Trophoblast cell (in vitro differentiated cells and primary cell): Measurements from ENCODE around the gene CERK.

Experiments
- DNase-seq, 2 donors: peaks; one replicate each; pipeline ENCODE4 v3.0.0-alpha.2; 2016
- H2AFZ ChIP-seq: 2 replicates; pipeline ENCODE4 v1.6.1; 2013; ENCODE audit warnings: low read length, moderate library complexity, mild to moderate bottlenecking; ENCODE audit not compliant: insufficient read depth, poor library complexity
- H2AK5ac ChIP-seq: 2 replicates; pipeline ENCODE4 v1.6.1; 2013; ENCODE audit warnings: mild to moderate bottlenecking, low read length
- H2BK120ac ChIP-seq: 2 replicates; pipeline ENCODE4 v1.6.1; 2013; ENCODE audit warnings: low read length, mild to moderate bottlenecking, moderate library complexity; ENCODE audit not compliant: insufficient read depth, poor library complexity
- H2BK12ac ChIP-seq: 2 replicates; pipeline ENCODE4 v1.6.1; 2013; ENCODE audit warnings: mild to moderate bottlenecking, low read length, moderate library complexity
- H2BK5ac ChIP-seq: 2 replicates; pipeline ENCODE4 v1.6.1; 2013; ENCODE audit warnings: low read length, low read depth, moderate library complexity, mild to moderate bottlenecking; ENCODE audit not compliant: poor library complexity
- H3K14ac ChIP-seq: 2 replicates; pipeline ENCODE4 v1.6.1; 2013; ENCODE audit warnings: mild to moderate bottlenecking, low read length
- H3K18ac ChIP-seq: 2 replicates; pipeline ENCODE4 v1.6.1; 2013; ENCODE audit warnings: mild to moderate bottlenecking, low read length
- H3K23ac ChIP-seq: 2 replicates; pipeline ENCODE4 v1.6.1; 2013; ENCODE audit warnings: low read length
- H3K27ac ChIP-seq: 2 replicates; pipeline ENCODE4 v1.5.1; 2013; ENCODE audit warnings: low read depth, mild to moderate bottlenecking, inconsistent platforms, low read length, moderate library complexity
- H3K27me3 ChIP-seq: 2 replicates; pipeline ENCODE4 v1.6.1; 2013; ENCODE audit warnings: inconsistent platforms, mild to moderate bottlenecking, low read length, moderate library complexity; ENCODE audit not compliant: insufficient read depth
- H3K36me3 ChIP-seq, 2 experiments: 1 replicate in 1 of 2; 2 replicates in 1 of 2; pipeline ENCODE4 v1.6.1; 2013; ENCODE audit warnings: low read length in 2 of 2, mild to moderate bottlenecking in 2 of 2, moderate library complexity in 1 of 2; ENCODE audit not compliant: insufficient read depth in 2 of 2, control insufficient read depth in 1 of 2
- H3K4ac ChIP-seq: 2 replicates; pipeline ENCODE4 v1.6.1; 2013; ENCODE audit warnings: low read depth, mild to moderate bottlenecking, low read length, moderate library complexity
- H3K4me1 ChIP-seq, 2 experiments: 1 replicate in 1 of 2; 2 replicates in 1 of 2; pipeline ENCODE4 v1.6.1; 2013; ENCODE audit warnings: low read length in 2 of 2, mild to moderate bottlenecking in 2 of 2, moderate library complexity in 1 of 2; ENCODE audit not compliant: insufficient read depth in 2 of 2, control insufficient read depth in 1 of 2
- H3K4me2 ChIP-seq: 2 replicates; pipeline ENCODE4 v1.6.1; 2013; ENCODE audit warnings: inconsistent platforms, mild to moderate bottlenecking, low read length, moderate library complexity
- H3K4me3 ChIP-seq: 2 replicates; pipeline ENCODE4 v1.5.1; 2013; ENCODE audit warnings: mild to moderate bottlenecking, low read depth, low read length, inconsistent platforms
- H3K79me1 ChIP-seq: one replicate; pipeline ENCODE4 v1.6.1; 2013; ENCODE audit warnings: low read length
- H3K79me2 ChIP-seq: 2 replicates; pipeline ENCODE4 v1.6.1; 2013; ENCODE audit warnings: low read length, mild to moderate bottlenecking; ENCODE audit not compliant: control insufficient read depth, insufficient read depth, poor library complexity
- H3K9ac ChIP-seq: 2 replicates; pipeline ENCODE4 v1.6.1; 2013; ENCODE audit warnings: mild to moderate bottlenecking, low read length
- H3K9me3 ChIP-seq: 2 replicates; pipeline ENCODE4 v1.6.1; 2013; ENCODE audit warnings: low read depth, mild to moderate bottlenecking, control low read depth, inconsistent platforms, low read length; ENCODE audit not compliant: insufficient read depth
- H4K12ac ChIP-seq: 2 replicates; pipeline ENCODE4 v1.6.1; 2013; ENCODE audit warnings: low read depth, mild to moderate bottlenecking, low read length, moderate library complexity
- H4K8ac ChIP-seq: 2 replicates; pipeline ENCODE4 v1.6.1; 2013; ENCODE audit warnings: low read depth, mild to moderate bottlenecking, low read length, moderate library complexity
- H4K91ac ChIP-seq: one replicate; pipeline ENCODE4 v1.6.1; 2013; ENCODE audit warnings: low read depth, mild to moderate bottlenecking, low read length, moderate library complexity
- WGBS: extraction: QIAGEN DNeasy Blood & Tissue Kit; methylation state at CpG from one replicate; pipeline ENCODE4 v1.1.7; 2013; ENCODE audit warnings: missing lambda C conversion rate; ENCODE audit not compliant: insufficient read length, insufficient coverage; ENCODE audit errors: extremely low coverage; 5-methylcytosine and 5-hydroxymethylcytosine counted together

Gene CERK

GRCh38 chr22:46693634-46694415, 44.2 kb downstream of the CERK start:
- Histone ChIP-seq H3K4me2 (no peak overlapping the region), H3K79me2 (no peaks in the 10 kb centered on the region), H3K79me1 (no peaks in the 10 kb centered on the region), H4K12ac (no peak overlapping the region), H3K27ac (no peak overlapping the region), H2BK120ac (no peak overlapping the region), H2BK5ac (no peak overlapping the region), H3K14ac (no peak overlapping the region), H4K91ac (no peak overlapping the region), H2BK12ac (no peak overlapping the region), H2AK5ac (no peak overlapping the region), H3K23ac (no peak overlapping the region), H3K27me3 (no peaks in the 10 kb centered on the region), H3K4me1 (no peaks in the 10 kb centered on the region), H3K4ac (no peak overlapping the region), H2AFZ (no peak overlapping the region), H4K8ac (no peak overlapping the region), H3K36me3 (peaks cover 60 to 64% of the 10 kb centered on the region in 2 experiments), H3K4me3 (no peak overlapping the region), H3K18ac (no peak overlapping the region), H3K9ac (no peak overlapping the region), H3K9me3 (no peaks in the 10 kb centered on the region)
- WGBS = no CpG with 5 or more reads among the region's 17 CpGs
- DNase-seq = no peak

GRCh38 chr22:46691571-46691970, 46.5 kb downstream of the CERK start:
- no peak overlapping the region for H3K4me2 ChIP-seq
- WGBS = no CpG with 5 or more reads among the region's 17 CpGs

GRCh38 chr22:46690146-46690545, 47.9 kb downstream of the CERK start:
- Histone ChIP-seq H3K18ac (no peak overlapping the region), H4K8ac (no peak overlapping the region), H2AK5ac (no peak overlapping the region), H3K9ac (no peak overlapping the region), H3K4me2 (no peak overlapping the region), H2AFZ (no peak overlapping the region), H4K91ac (no peak overlapping the region), H3K27me3 (no peaks in the 10 kb centered on the region), H3K4me3 (no peak overlapping the region), H3K79me1 (no peaks in the 10 kb centered on the region), H3K4me1 (no peaks in the 10 kb centered on the region), H3K14ac (no peak overlapping the region), H2BK5ac (no peak overlapping the region), H3K27ac (no peak overlapping the region), H2BK12ac (no peak overlapping the region), H3K4ac (no peak overlapping the region), H3K79me2 (no peaks in the 10 kb centered on the region), H4K12ac (no peak overlapping the region), H2BK120ac (no peak overlapping the region), H3K36me3 (peaks cover 57 to 65% of the 10 kb centered on the region in 2 experiments), H3K23ac (no peak overlapping the region), H3K9me3 (no peaks in the 10 kb centered on the region)
- DNase-seq = no peak
- WGBS = no CpG with 5 or more reads among the region's 20 CpGs

More at GRCh38 chr22:46691571-46691970, 46.5 kb downstream of the CERK start:
- Histone ChIP-seq H3K79me1 (no peaks in the 10 kb centered on the region), H3K27me3 (no peaks in the 10 kb centered on the region), H3K9ac (no peak overlapping the region), H2BK5ac (no peak overlapping the region), H3K36me3 (peaks cover 62 to 70% of the 10 kb centered on the region in 2 experiments), H3K27ac (no peak overlapping the region), H2AFZ (no peak overlapping the region), H3K4ac (no peak overlapping the region), H3K23ac (no peak overlapping the region), H2AK5ac (no peak overlapping the region), H3K9me3 (no peaks in the 10 kb centered on the region), H3K4me1 (no peaks in the 10 kb centered on the region), H2BK12ac (no peak overlapping the region), H2BK120ac (no peak overlapping the region), H4K91ac (no peak overlapping the region), H3K14ac (no peak overlapping the region), H4K12ac (no peak overlapping the region), H3K4me3 (no peak overlapping the region), H4K8ac (no peak overlapping the region), H3K79me2 (no peaks in the 10 kb centered on the region), H3K18ac (no peak overlapping the region)
- no peak for DNase-seq

GRCh38 chr22:46688949-46689348, 49.1 kb downstream of the CERK start:
- Histone ChIP-seq H3K4ac (no peak overlapping the region), H4K12ac (no peak overlapping the region), H3K9me3 (peaks cover 2% of the 10 kb centered on the region), H3K18ac (no peak overlapping the region), H3K79me2 (no peaks in the 10 kb centered on the region), H2AK5ac (no peak overlapping the region), H3K27ac (no peak overlapping the region), H3K4me2 (no peak overlapping the region), H2BK12ac (no peak overlapping the region), H3K9ac (no peak overlapping the region), H3K14ac (no peak overlapping the region), H2BK120ac (no peak overlapping the region), H4K8ac (no peak overlapping the region), H3K23ac (no peak overlapping the region), H3K4me1 (no peaks in the 10 kb centered on the region), H4K91ac (no peak overlapping the region), H3K27me3 (no peaks in the 10 kb centered on the region), H3K36me3 (peaks cover 45 to 55% of the 10 kb centered on the region in 2 experiments), H2BK5ac (no peak overlapping the region), H3K4me3 (no peak overlapping the region), H2AFZ (no peak overlapping the region), H3K79me1 (no peaks in the 10 kb centered on the region)
- no CpG with 5 or more reads among the region's 11 CpGs for WGBS
- no peak for DNase-seq
